Mesenchymal stem cell (in vitro differentiated cells and primary cell): ENCODE results near the gene MARK4.

Source experiments
- DNase-seq: peaks from one replicate; pipeline ENCODE4 v3.0.0-alpha.2; 2013
- H2AFZ ChIP-seq: one replicate; pipeline ENCODE4 v1.6.1; 2013; ENCODE audit warnings: low read depth, mild to moderate bottlenecking, control low read depth, inconsistent platforms, low read length, moderate library complexity
- H2AK5ac ChIP-seq: 2 replicates; pipeline ENCODE4 v1.6.1; 2013; ENCODE audit warnings: low read length, moderate library complexity, mild to moderate bottlenecking, inconsistent platforms; ENCODE audit not compliant: severe bottlenecking
- H2BK120ac ChIP-seq: one replicate; pipeline ENCODE4 v1.6.1; 2013; ENCODE audit warnings: low read depth, mild to moderate bottlenecking, inconsistent platforms, low read length, moderate library complexity
- H2BK12ac ChIP-seq, 2 experiments: one replicate each; pipeline ENCODE4 v1.6.1; 2013; ENCODE audit warnings: inconsistent platforms in 2 of 2, low read length in 2 of 2, mild to moderate bottlenecking in 2 of 2, moderate library complexity in 2 of 2, control low read depth in 1 of 2
- H2BK15ac ChIP-seq: one replicate; pipeline ENCODE4 v1.6.1; 2013; ENCODE audit warnings: mild to moderate bottlenecking, low read depth, inconsistent platforms; ENCODE audit not compliant: poor library complexity, severe bottlenecking
- H2BK5ac ChIP-seq: 2 replicates; pipeline ENCODE4 v1.6.1; 2013; ENCODE audit warnings: low read depth, mild to moderate bottlenecking, low read length, control low read depth, inconsistent platforms; ENCODE audit not compliant: poor library complexity, severe bottlenecking
- H3K14ac ChIP-seq, 2 experiments: one replicate each; pipeline ENCODE4 v1.6.1; 2013; ENCODE audit warnings: inconsistent platforms in 2 of 2, low read length in 2 of 2, control low read depth in 1 of 2, mild to moderate bottlenecking in 1 of 2, moderate library complexity in 1 of 2
- H3K18ac ChIP-seq, 2 experiments: one replicate each; pipeline ENCODE4 v1.6.1; 2013; ENCODE audit warnings: inconsistent platforms in 2 of 2, low read length in 2 of 2, control low read depth in 1 of 2, low read depth in 1 of 2, mild to moderate bottlenecking in 1 of 2
- H3K23ac ChIP-seq, 2 experiments: one replicate each; pipeline ENCODE4 v1.6.1; 2013; ENCODE audit warnings: inconsistent platforms in 2 of 2, low read length in 2 of 2, mild to moderate bottlenecking in 2 of 2, moderate library complexity in 2 of 2, control low read depth in 1 of 2
- H3K27ac ChIP-seq: 2 replicates; pipeline ENCODE4 v1.5.1; 2013; ENCODE audit warnings: mild to moderate bottlenecking, moderate library complexity, low read length, control low read depth, inconsistent platforms; ENCODE audit not compliant: poor library complexity, severe bottlenecking
- H3K27me3 ChIP-seq, 2 experiments: 2 replicates each; pipeline versions ENCODE4 v1.6.1 to v1.7.0; 2013; ENCODE audit warnings: low read length in 2 of 2, mild to moderate bottlenecking in 2 of 2, moderate library complexity in 2 of 2, control low read depth in 1 of 2, inconsistent platforms in 1 of 2; ENCODE audit not compliant: control insufficient read depth in 1 of 2, insufficient read depth in 1 of 2
- H3K36me3 ChIP-seq, 2 experiments: 2 replicates each; pipeline versions ENCODE4 v1.6.1 to v1.7.0; 2013; ENCODE audit warnings: low read length in 2 of 2, control low read depth in 1 of 2, inconsistent platforms in 1 of 2, low read depth in 1 of 2, mild to moderate bottlenecking in 1 of 2; ENCODE audit not compliant: insufficient read depth in 2 of 2, control insufficient read depth in 1 of 2
- H3K4ac ChIP-seq, 2 experiments: one replicate each; pipeline ENCODE4 v1.6.1; 2013; ENCODE audit warnings: inconsistent platforms in 2 of 2, low read length in 2 of 2, mild to moderate bottlenecking in 2 of 2, moderate library complexity in 2 of 2, control low read depth in 1 of 2, low read depth in 1 of 2
- H3K4me1 ChIP-seq: 2 replicates; pipeline ENCODE4 v1.6.1; 2013; ENCODE audit warnings: low read depth, low read length, control low read depth; ENCODE audit not compliant: control insufficient read depth, insufficient read depth
- H3K4me2 ChIP-seq: 2 replicates; pipeline ENCODE4 v1.6.1; 2013; ENCODE audit warnings: low read length, mild to moderate bottlenecking, inconsistent platforms; ENCODE audit not compliant: poor library complexity, severe bottlenecking
- H3K4me3 ChIP-seq, 2 experiments: 2 replicates each; pipeline versions ENCODE4 v1.5.1 to v1.7.0; 2013; ENCODE audit warnings: low read length in 2 of 2, mild to moderate bottlenecking in 2 of 2, control low read depth in 1 of 2, low read depth in 1 of 2; ENCODE audit not compliant: insufficient read depth in 1 of 2
- H3K79me1 ChIP-seq: replicated peaks from 2 replicates; pipeline ENCODE4 v1.6.1; 2013; ENCODE audit warnings: mild to moderate bottlenecking, control low read depth, low read length, inconsistent platforms; ENCODE audit not compliant: poor library complexity, severe bottlenecking
- H3K9ac ChIP-seq: 2 replicates; pipeline ENCODE4 v1.7.0; 2013; ENCODE audit warnings: mild to moderate bottlenecking, low read length, moderate library complexity
- H3K9me3 ChIP-seq: 2 replicates; pipeline ENCODE4 v1.7.0; 2013; ENCODE audit warnings: mild to moderate bottlenecking, low read length; ENCODE audit not compliant: control insufficient read depth
- H4K8ac ChIP-seq: one replicate; pipeline ENCODE4 v1.6.1; 2013; ENCODE audit warnings: inconsistent platforms, mild to moderate bottlenecking, low read length, moderate library complexity
- H4K91ac ChIP-seq: one replicate; pipeline ENCODE4 v1.6.1; 2013; ENCODE audit warnings: mild to moderate bottlenecking, low read length, inconsistent platforms
- WGBS: methylation state at CpG from one replicate; pipeline ENCODE4 v1.1.7; 2013; ENCODE audit warnings: mixed read lengths; 5-methylcytosine and 5-hydroxymethylcytosine counted together

The MARK4 gene

DNA sequence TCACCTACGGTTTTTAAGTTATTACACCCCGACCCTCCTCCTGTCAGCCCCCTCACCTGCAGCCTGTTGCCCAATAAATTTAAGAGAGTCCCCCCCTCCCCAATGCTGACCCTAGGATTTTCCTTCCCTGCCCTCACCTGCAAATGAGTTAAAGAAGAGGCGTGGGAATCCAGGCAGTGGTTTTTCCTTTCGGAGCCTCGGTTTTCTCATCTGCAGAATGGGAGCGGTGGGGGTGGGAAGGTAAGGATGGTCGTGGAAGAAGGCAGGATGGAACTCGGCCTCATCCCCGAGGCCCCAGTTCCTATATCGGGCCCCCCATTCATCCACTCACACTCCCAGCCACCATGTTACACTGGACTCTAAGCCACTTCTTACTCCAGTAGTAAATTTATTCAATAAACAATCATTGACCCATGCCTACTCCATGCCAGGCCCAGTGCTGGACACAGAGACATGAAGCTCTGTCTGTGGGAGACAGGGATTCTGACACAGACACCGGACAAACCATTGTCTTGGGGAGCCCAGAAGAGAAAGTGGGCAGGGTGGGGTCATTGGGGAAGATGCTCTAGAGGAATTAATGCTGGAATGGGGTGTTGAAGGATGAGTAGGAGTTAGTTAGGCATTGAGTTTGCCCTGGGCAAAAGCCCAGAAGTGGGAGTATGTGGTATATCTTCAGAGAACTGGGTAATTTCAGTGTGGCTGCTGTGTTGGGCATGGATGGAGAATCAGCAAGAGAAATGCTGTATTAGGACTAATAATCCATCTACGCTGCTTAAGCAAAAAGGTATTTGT is 52.4 kb downstream of the MARK4 start:
- H3K9ac ChIP-seq, result no peak overlapping the region
- peak overlapping the region; percentile 31 for H4K8ac ChIP-seq
- H2BK12ac ChIP-seq, result no peak overlapping the region
- peaks cover 31 to 34% of the 10 kb centered on the region in 2 experiments for H3K36me3 ChIP-seq
- H3K4ac ChIP-seq, result no peak overlapping the region
- no peaks in the 10 kb centered on the region for H3K4me1 ChIP-seq
- no peak overlapping the region for H4K91ac ChIP-seq
- no peak overlapping the region for H2AK5ac ChIP-seq
- no peak overlapping the region for H2BK120ac ChIP-seq
- H3K18ac ChIP-seq, result no peak overlapping the region
- DNase-seq, result no peak
- H2BK5ac ChIP-seq, result no peak overlapping the region
- no peak overlapping the region for H2BK15ac ChIP-seq
- 96% methylated on average over 9 of the region's 12 CpGs for WGBS
- no peak overlapping the region for H3K4me2 ChIP-seq
- no peak overlapping the region for H3K23ac ChIP-seq
- H3K4me3 ChIP-seq, result no peak overlapping the region
- H3K27ac ChIP-seq, result no peak overlapping the region
- H3K27me3 ChIP-seq, result no peaks in the 10 kb centered on the region
- peaks cover 5% of the 10 kb centered on the region for H3K9me3 ChIP-seq
- H2AFZ ChIP-seq, result no peak overlapping the region
- H3K14ac ChIP-seq, result no peak overlapping the region
- H3K79me1 ChIP-seq, result no peaks in the 10 kb centered on the region

GRCh38 chr19:45304141-45304926 is 53.3 kb downstream of the MARK4 start:
- H3K27ac ChIP-seq, result no peak overlapping the region
- H3K4ac ChIP-seq, result no peak overlapping the region
- peaks cover 5% of the 10 kb centered on the region for H3K9me3 ChIP-seq
- H3K23ac ChIP-seq, result no peak overlapping the region
- no peak overlapping the region for H2BK12ac ChIP-seq
- H3K4me2 ChIP-seq, result no peak overlapping the region
- no peak overlapping the region for H2AFZ ChIP-seq
- H3K18ac ChIP-seq, result no peak overlapping the region
- no peak for DNase-seq
- H3K4me1 ChIP-seq, result no peaks in the 10 kb centered on the region
- H2BK15ac ChIP-seq, result no peak overlapping the region
- H4K8ac ChIP-seq, result no peak overlapping the region
- no peaks in the 10 kb centered on the region for H3K79me1 ChIP-seq
- no peak overlapping the region for H4K91ac ChIP-seq
- no peak overlapping the region for H3K14ac ChIP-seq
- no peak overlapping the region for H2BK5ac ChIP-seq
- H3K4me3 ChIP-seq, result no peak overlapping the region
- H3K27me3 ChIP-seq, result no peaks in the 10 kb centered on the region
- H2AK5ac ChIP-seq, result no peak overlapping the region
- H3K9ac ChIP-seq, result no peak overlapping the region
- H3K36me3 ChIP-seq, result peaks cover 26 to 32% of the 10 kb centered on the region in 2 experiments
- no peak overlapping the region for H2BK120ac ChIP-seq
- 72% methylated on average over 4 of the region's 4 CpGs for WGBS

DNA sequence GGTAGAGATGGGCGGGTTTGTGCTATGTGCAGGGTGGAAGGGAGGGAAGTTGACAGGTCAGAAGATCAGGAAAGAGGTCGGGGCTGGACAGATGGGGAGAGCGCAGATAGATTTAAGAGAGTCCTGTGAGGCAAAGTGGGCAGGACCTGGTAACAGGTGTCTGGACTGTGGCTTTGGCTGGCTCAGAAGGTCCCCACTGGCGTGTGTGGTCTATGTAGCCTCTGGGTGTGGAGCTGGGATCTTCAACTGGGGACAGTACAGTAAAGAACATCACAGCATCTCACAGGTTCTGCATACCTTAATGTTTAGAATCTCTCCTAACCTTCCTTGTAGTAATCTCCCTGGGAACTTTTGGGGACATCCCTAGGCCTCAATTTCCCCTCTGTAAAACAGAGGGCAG is 53.9 kb downstream of the MARK4 start:
- no peak overlapping the region for H2AFZ ChIP-seq
- no peak for DNase-seq

GRCh38 chr19:45305421-45305820 is 54.4 kb downstream of the MARK4 start:
- no peaks in the 10 kb centered on the region for H3K27me3 ChIP-seq
- no peak overlapping the region for H2BK5ac ChIP-seq
- H4K8ac ChIP-seq, result no peak overlapping the region
- H3K36me3 ChIP-seq, result peaks cover 17 to 23% of the 10 kb centered on the region in 2 experiments
- H2BK12ac ChIP-seq, result no peak overlapping the region
- no peaks in the 10 kb centered on the region for H3K79me1 ChIP-seq
- peaks cover 5% of the 10 kb centered on the region for H3K9me3 ChIP-seq
- WGBS, result 31% methylated on average over 5 of the region's 5 CpGs
- no peak overlapping the region for H2AFZ ChIP-seq
- no peak overlapping the region for H3K18ac ChIP-seq
- no peak overlapping the region for H2BK15ac ChIP-seq
- no peak overlapping the region for H3K23ac ChIP-seq
- H3K4me1 ChIP-seq, result no peaks in the 10 kb centered on the region
- no peak overlapping the region for H4K91ac ChIP-seq
- H3K27ac ChIP-seq, result no peak overlapping the region
- H3K4me3 ChIP-seq, result no peak overlapping the region
- H3K9ac ChIP-seq, result no peak overlapping the region
- peak; percentile 30 for DNase-seq
- no peak overlapping the region for H2BK120ac ChIP-seq
- no peak overlapping the region for H3K4ac ChIP-seq
- H3K4me2 ChIP-seq, result no peak overlapping the region
- no peak overlapping the region for H2AK5ac ChIP-seq
- no peak overlapping the region for H3K14ac ChIP-seq

More for the DNA sequence above, 53.9 kb downstream of the MARK4 start:
- Histone ChIP-seq H3K4me2 (no peak overlapping the region), H2BK5ac (no peak overlapping the region), H4K8ac (no peak overlapping the region), H3K18ac (no peak overlapping the region), H3K4me3 (no peak overlapping the region), H4K91ac (no peak overlapping the region), H3K9me3 (peaks cover 5% of the 10 kb centered on the region), H2AK5ac (no peak overlapping the region), H3K9ac (no peak overlapping the region), H3K4ac (no peak overlapping the region), H3K4me1 (no peaks in the 10 kb centered on the region), H3K36me3 (peaks cover 20 to 26% of the 10 kb centered on the region in 2 experiments), H3K27me3 (no peaks in the 10 kb centered on the region), H3K79me1 (no peaks in the 10 kb centered on the region), H2BK120ac (no peak overlapping the region), H3K14ac (no peak overlapping the region), H2BK12ac (no peak overlapping the region), H2BK15ac (no peak overlapping the region), H3K23ac (no peak overlapping the region), H3K27ac (no peak overlapping the region)
- WGBS, result 66% methylated on average over 4 of the region's 4 CpGs
